ENCODE results near the gene PRKCA. TPM values are rescaled to one million over a fixed set of nuclear protein-coding genes. Genes with fewer than 3 reads are reported as not detected.
A peak's percentile ranks its signal among the peaks of the same experiment; 100 is the strongest.

PRKCA gene
- total RNA-seq, 4 donors from 2014 or later = 55.8 to 90.7 (median 66.7) TPM

GRCh38 chr17:66379996-66380395, 77.6 kb downstream of the PRKCA start:
- TF ChIP-seq POLR2A (IDR thresholded peaks at IDR 0.05) = no peak
- TF ChIP-seq EP300 (IDR thresholded peaks at IDR 0.05) = no peak
- TF ChIP-seq CTCF (IDR thresholded peaks at IDR 0.05) = no peak
- Histone ChIP-seq H3K9me3 (no peaks in the 10 kb centered on the region), H3K27me3 (no peaks in the 10 kb centered on the region), H3K36me3 (no peaks in the 10 kb centered on the region), H3K27ac (no peak overlapping the region), H3K4me1 (peaks cover 0 to 52% (median 3%) of the 10 kb centered on the region in 4 donors), H3K4me3 (no peak overlapping the region)
- 54 to 59% methylated on average over 2 of the region's 2 CpGs for WGBS, 2 donors
- no peak for DNase-seq (ENCODE audit: low spot score in 2 of 2)

GRCh38 chr17:66381701-66382362, 79.4 kb downstream of the PRKCA start:
- Histone ChIP-seq H3K4me3 (no peak overlapping the region), H3K4me1 (peaks cover 0 to 47% (median 0%) of the 10 kb centered on the region in 4 donors), H3K36me3 (no peaks in the 10 kb centered on the region), H3K9me3 (no peaks in the 10 kb centered on the region), H3K27ac (no peak overlapping the region), H3K27me3 (no peaks in the 10 kb centered on the region)
- DNase-seq (ENCODE audit: low spot score in 2 of 2) = no peak
- no peak for TF ChIP-seq EP300 (IDR thresholded peaks at IDR 0.05)
- TF ChIP-seq CTCF (IDR thresholded peaks at IDR 0.05) = no peak
- no peak for TF ChIP-seq POLR2A (IDR thresholded peaks at IDR 0.05)
- WGBS, 2 donors = 71% methylated on average over 4 of the region's 4 CpGs

GRCh38 chr17:66383333-66383732, 80.9 kb downstream of the PRKCA start:
- Histone ChIP-seq H3K36me3 (peaks cover 0 to under 1% (median 0%) of the 10 kb centered on the region in 3 donors), H3K9me3 (no peaks in the 10 kb centered on the region), H3K27ac (peak overlapping the region in 1 of 4 donors; percentile 43), H3K4me1 (peaks cover 0 to 57% (median 0%) of the 10 kb centered on the region in 4 donors), H3K4me3 (no peak overlapping the region), H3K27me3 (no peaks in the 10 kb centered on the region)
- WGBS, 2 donors = 50 to 52% methylated on average over 4 of the region's 4 CpGs
- DNase-seq (ENCODE audit: low spot score in 2 of 2) = no peak
- TF ChIP-seq EP300 (IDR thresholded peaks at IDR 0.05) (no peak), POLR2A (IDR thresholded peaks at IDR 0.05) (no peak), CTCF (IDR thresholded peaks at IDR 0.05) (no peak)

GRCh38 chr17:66386498-66387351, 84.3 kb downstream of the PRKCA start:
- no peak for DNase-seq (ENCODE audit: low spot score in 2 of 2)
- peaks cover 0 to 40% (median 1%) of the 10 kb centered on the region in 4 donors for H3K4me1 ChIP-seq
- H3K36me3 ChIP-seq = peaks cover 0 to 16% (median 0%) of the 10 kb centered on the region in 3 donors
- no peaks in the 10 kb centered on the region for H3K9me3 ChIP-seq
- TF ChIP-seq EP300 (IDR thresholded peaks at IDR 0.05) = no peak
- TF ChIP-seq POLR2A (IDR thresholded peaks at IDR 0.05) = no peak
- TF ChIP-seq CTCF (IDR thresholded peaks at IDR 0.05) = no peak
- H3K4me3 ChIP-seq = no peak overlapping the region
- H3K27ac ChIP-seq = no peak overlapping the region
- no peaks in the 10 kb centered on the region for H3K27me3 ChIP-seq
- 32 to 46% methylated on average over 2 of the region's 2 CpGs for WGBS, 2 donors
